Thymus (tissue), 11 donors: ENCODE data around the gene MAD1L1. TPM values are rescaled to one million over a fixed set of nuclear protein-coding genes. Genes with fewer than 3 reads are reported as not detected.
"Not testable (repeated sequence)": the region's sequence is repeated elsewhere in the genome, so short reads cannot be mapped to it uniquely, and the experiment has no call there.

Experiments used
- DNase-seq, 9 donors: peaks; one replicate each; pipeline ENCODE4 v3.0.0-alpha.2; 2013; ENCODE audit warnings: low spot score in 9 of 9, low read depth in 6 of 9, missing footprints in 1 of 9
- H3K27ac ChIP-seq, 2 donors: one replicate each; pipeline ENCODE4 v1.5.1; 2013; ENCODE audit warnings: control low read depth in 1 of 2, low read depth in 1 of 2, low read length in 1 of 2, mild to moderate bottlenecking in 1 of 2, moderate library complexity in 1 of 2
- H3K27me3 ChIP-seq, 2 donors: one replicate each; pipeline ENCODE4 v1.5.1; 2013; ENCODE audit warnings: low read length in 1 of 2; ENCODE audit not compliant: control insufficient read depth in 2 of 2, insufficient read depth in 1 of 2
- H3K36me3 ChIP-seq, 2 donors: one replicate each; pipeline ENCODE4 v1.5.1; 2013; ENCODE audit warnings: low read length in 1 of 2, mild to moderate bottlenecking in 1 of 2, moderate library complexity in 1 of 2; ENCODE audit not compliant: control insufficient read depth in 2 of 2, insufficient read depth in 2 of 2
- H3K4me1 ChIP-seq, 2 donors: one replicate each; pipeline ENCODE4 v1.5.1; 2013; ENCODE audit warnings: low read length in 2 of 2; ENCODE audit not compliant: control insufficient read depth in 2 of 2, insufficient read depth in 2 of 2
- H3K4me3 ChIP-seq, 2 donors: one replicate each; pipeline ENCODE4 v1.5.1; 2013; ENCODE audit warnings: low read length in 2 of 2, control low read depth in 1 of 2, mild to moderate bottlenecking in 1 of 2
- H3K9me3 ChIP-seq, 2 donors: one replicate each; pipeline ENCODE4 v1.5.1; 2013; ENCODE audit warnings: low read length in 1 of 2, mild to moderate bottlenecking in 1 of 2; ENCODE audit not compliant: control insufficient read depth in 2 of 2, insufficient read depth in 1 of 2
- WGBS: extraction: QIAGEN DNeasy Blood & Tissue Kit; methylation state at CpG from one replicate; pipeline ENCODE4 v1.1.7; 2013; 5-methylcytosine and 5-hydroxymethylcytosine counted together
- polyA plus RNA-seq: library from polyadenylated mRNA; stranded (reverse); fragments of 200-250 nt; gene quantifications from one replicate; pipeline ENCODE4 v1.2.3, GENCODE V29; 2013
- total RNA-seq: library from RNA; stranded (reverse); fragments of 120-200 nt; gene quantifications from one replicate; pipeline ENCODE4 v1.2.4, GENCODE V29; 2013
- donor health status: healthy.

Gene MAD1L1
- total and polyA plus RNA-seq, 2 donors: 93.3 to 103 TPM

- no peak for DNase-seq
- no peaks in the 10 kb centered on the region for H3K27me3 ChIP-seq
- no peak overlapping the region for H3K27ac ChIP-seq
- peaks cover 0 to 5% of the 10 kb centered on the region in 2 donors for H3K9me3 ChIP-seq
- H3K4me3 ChIP-seq: no peak overlapping the region
- H3K36me3 ChIP-seq: peaks cover 6 to 14% of the 10 kb centered on the region in 2 donors
- H3K4me1 ChIP-seq: peaks cover 28 to 75% of the 10 kb centered on the region in 2 donors
- 98% methylated on average over 57 of the region's 57 CpGs for WGBS
Observed at GRCh38 chr7:1817061-1817712, 415.6 kb downstream of the MAD1L1 start.

GRCh38 chr7:1816451-1816850 lies 416.3 kb downstream of the MAD1L1 start:
- peaks cover 28 to 82% of the 10 kb centered on the region in 2 donors for H3K4me1 ChIP-seq
- H3K27ac ChIP-seq, H3K4me3 ChIP-seq, H3K27me3 ChIP-seq, H3K9me3 ChIP-seq: not testable (repeated sequence)
- 82% methylated on average over 7 of the region's 7 CpGs for WGBS
- DNase-seq: peak in 1 of 9 donors; percentile 41
- peaks cover 6 to 14% of the 10 kb centered on the region in 2 donors for H3K36me3 ChIP-seq

GRCh38 chr7:1815551-1816281 lies 417.0 kb downstream of the MAD1L1 start:
- H3K27ac ChIP-seq, H3K27me3 ChIP-seq, H3K9me3 ChIP-seq, H3K4me3 ChIP-seq: not testable (repeated sequence)
- peaks cover 6 to 14% of the 10 kb centered on the region in 2 donors for H3K36me3 ChIP-seq
- peaks cover 28 to 82% of the 10 kb centered on the region in 2 donors for H3K4me1 ChIP-seq
- WGBS: 79% methylated on average over 36 of the region's 36 CpGs
- DNase-seq: peak in 1 of 9 donors; percentile 59

- Histone ChIP-seq H3K4me1 (peaks cover 28 to 79% of the 10 kb centered on the region in 2 donors), H3K36me3 (peaks cover 6 to 14% of the 10 kb centered on the region in 2 donors), H3K27me3 (no peaks in the 10 kb centered on the region), H3K27ac (no peak overlapping the region), H3K4me3 (no peak overlapping the region), H3K9me3 (peaks cover 0 to 5% of the 10 kb centered on the region in 2 donors)
- WGBS: 90% methylated on average over 17 of the region's 17 CpGs
- no peak for DNase-seq
Observed at GRCh38 chr7:1815051-1815481, 417.7 kb downstream of the MAD1L1 start.

GRCh38 chr7:1814089-1814811 lies 418.5 kb downstream of the MAD1L1 start:
- no peak overlapping the region for H3K27ac ChIP-seq
- DNase-seq: no peak
- no peaks in the 10 kb centered on the region for H3K27me3 ChIP-seq
- H3K4me1 ChIP-seq: peaks cover 22 to 73% of the 10 kb centered on the region in 2 donors
- whole genome bisulfite sequencing: 97% methylated on average over 22 of the region's 22 CpGs
- no peak overlapping the region for H3K4me3 ChIP-seq
- H3K36me3 ChIP-seq: peaks cover 6 to 14% of the 10 kb centered on the region in 2 donors
- H3K9me3 ChIP-seq: peaks cover 0 to 5% of the 10 kb centered on the region in 2 donors

- Histone ChIP-seq H3K36me3 (peaks cover 6 to 14% of the 10 kb centered on the region in 2 donors), H3K27me3 (no peaks in the 10 kb centered on the region), H3K27ac (no peak overlapping the region), H3K9me3 (peaks cover 0 to 5% of the 10 kb centered on the region in 2 donors), H3K4me3 (no peak overlapping the region), H3K4me1 (peaks cover 17 to 66% of the 10 kb centered on the region in 2 donors)
- DNase-seq: no peak
- 95% methylated on average over 18 of the region's 18 CpGs for WGBS
Observed at GRCh38 chr7:1813394-1814088, 419.2 kb downstream of the MAD1L1 start.

- DNase-seq: peak in 1 of 9 donors; percentile 61
- peaks cover 6 to 14% of the 10 kb centered on the region in 2 donors for H3K36me3 ChIP-seq
- no peaks in the 10 kb centered on the region for H3K27me3 ChIP-seq
- H3K4me3 ChIP-seq: no peak overlapping the region
- WGBS: 89% methylated on average over 33 of the region's 33 CpGs
- peaks cover 11 to 58% of the 10 kb centered on the region in 2 donors for H3K4me1 ChIP-seq
- peaks cover 0 to 5% of the 10 kb centered on the region in 2 donors for H3K9me3 ChIP-seq
- no peak overlapping the region for H3K27ac ChIP-seq
Observed at GRCh38 chr7:1812509-1813393, 420.0 kb downstream of the MAD1L1 start.
